Activated CD4-positive, alpha-beta T cell treated with anti-CD3 and anti-CD28 coated beads, Interleukin-2, amount 50 U/mL, for 24 hours (primary cell): ENCODE data around the gene IL1R1.

Source experiments
- DNase-seq, 2 donors: peaks; one replicate each; pipeline ENCODE4 v3.0.0-alpha.2; 2020; ENCODE audit warnings: low read depth in 1 of 2, low spot score in 1 of 2

The IL1R1 gene

GRCh38 chr2:102139851-102140250 is 2.7 kb upstream of the IL1R1 start:
- no peak for DNase-seq

- no peak for DNase-seq
Measured at GRCh38 chr2:102140377-102140776, 2.2 kb upstream of the IL1R1 start.

GRCh38 chr2:102141011-102141943 is 1.3 kb upstream of the IL1R1 start:
- DNase-seq = no peak

GRCh38 chr2:102142829-102143449 is 393 bp downstream of the IL1R1 start:
- DNase-seq = no peak

GRCh38 chr2:102143450-102143985 is 972 bp downstream of the IL1R1 start:
- no peak for DNase-seq

GRCh38 chr2:102144128-102144527 is 1.6 kb downstream of the IL1R1 start:
- no peak for DNase-seq

GRCh38 chr2:102145107-102145506 is 2.6 kb downstream of the IL1R1 start:
- no peak for DNase-seq

- no peak for DNase-seq
Measured at GRCh38 chr2:102145934-102146333, 3.4 kb downstream of the IL1R1 start.

GRCh38 chr2:102147935-102148334 is 5.4 kb downstream of the IL1R1 start:
- peak in 1 of 2 donors; percentile 69 for DNase-seq

GRCh38 chr2:102149243-102149642 is 6.7 kb downstream of the IL1R1 start:
- no peak for DNase-seq

- DNase-seq = no peak
Measured at GRCh38 chr2:102149644-102150455, 7.3 kb downstream of the IL1R1 start.

- DNase-seq = no peak
Measured at GRCh38 chr2:102154364-102154763, 11.8 kb downstream of the IL1R1 start.

- no peak for DNase-seq
Measured at GRCh38 chr2:102154946-102155702, 12.6 kb downstream of the IL1R1 start.

- no peak for DNase-seq
Measured at GRCh38 chr2:102155703-102156515, 13.4 kb downstream of the IL1R1 start.

- no peak for DNase-seq
Measured at GRCh38 chr2:102158011-102158755, 15.6 kb downstream of the IL1R1 start.

- no peak for DNase-seq
Measured at GRCh38 chr2:102159295-102159694, 16.7 kb downstream of the IL1R1 start.

- no peak for DNase-seq
Measured at GRCh38 chr2:102166189-102166845, 23.8 kb downstream of the IL1R1 start.

GRCh38 chr2:102168026-102168771 is 25.7 kb downstream of the IL1R1 start:
- DNase-seq = no peak
